ENCODE measurements around the gene ABHD17A.
A peak's percentile ranks its signal among the peaks of the same experiment; 100 is the strongest.

Gene ABHD17A

GRCh38 chr19:1839658-1840540 is 45.4 kb downstream of the ABHD17A start:
- DNase-seq (ENCODE audit: low read depth, low spot score): no peak
- peak overlapping the region; percentile 32 for H3K9ac ChIP-seq (ENCODE audit: insufficient read length, low read depth)

GRCh38 chr19:1837625-1838105 is 47.6 kb downstream of the ABHD17A start:
- Histone ChIP-seq H3K4me1 (ENCODE audit: insufficient read depth, insufficient read length) (peaks cover 40% of the 10 kb centered on the region), H3K36me3 (ENCODE audit: insufficient read depth, insufficient read length, low read length) (peaks cover 58% of the 10 kb centered on the region), H3K9me3 (ENCODE audit: insufficient read depth, low read length) (no peaks in the 10 kb centered on the region), H3K9ac (ENCODE audit: insufficient read length, low read depth) (peak overlapping the region; percentile 50), H3K27me3 (ENCODE audit: insufficient read depth, insufficient read length) (no peaks in the 10 kb centered on the region), H3K4me3 (ENCODE audit: insufficient read length, low read depth) (no peak overlapping the region)
- TF ChIP-seq SUZ12 (IDR thresholded peaks at IDR 0.05; ENCODE audit: extremely low read depth, insufficient read depth, insufficient read length) (no peak), ZNF274 (IDR thresholded peaks at IDR 0.05; ENCODE audit: low read depth, low read length) (no peak), YY1 (IDR thresholded peaks at IDR 0.05; ENCODE audit: insufficient read depth, insufficient read length) (no peak)
- no peak for DNase-seq (ENCODE audit: low read depth, low spot score)

More at GRCh38 chr19:1839658-1840540, 45.4 kb downstream of the ABHD17A start:
- Histone ChIP-seq H3K27me3 (ENCODE audit: insufficient read depth, insufficient read length) (no peaks in the 10 kb centered on the region), H3K4me3 (ENCODE audit: insufficient read length, low read depth) (no peak overlapping the region), H3K9me3 (ENCODE audit: insufficient read depth, low read length) (no peaks in the 10 kb centered on the region), H3K36me3 (ENCODE audit: insufficient read depth, insufficient read length, low read length) (peaks cover 59% of the 10 kb centered on the region), H3K4me1 (ENCODE audit: insufficient read depth, insufficient read length) (peaks cover 34% of the 10 kb centered on the region)
- no peak for TF ChIP-seq YY1 (IDR thresholded peaks at IDR 0.05; ENCODE audit: insufficient read depth, insufficient read length)

- Histone ChIP-seq H3K36me3 (ENCODE audit: insufficient read depth, insufficient read length, low read length) (peaks cover 59% of the 10 kb centered on the region), H3K4me1 (ENCODE audit: insufficient read depth, insufficient read length) (peaks cover 41% of the 10 kb centered on the region), H3K27me3 (ENCODE audit: insufficient read depth, insufficient read length) (no peaks in the 10 kb centered on the region), H3K9me3 (ENCODE audit: insufficient read depth, low read length) (no peaks in the 10 kb centered on the region), H3K4me3 (ENCODE audit: insufficient read length, low read depth) (no peak overlapping the region), H3K9ac (ENCODE audit: insufficient read length, low read depth) (no peak overlapping the region)
- no peak for DNase-seq (ENCODE audit: low read depth, low spot score)
- TF ChIP-seq ZNF274 (IDR thresholded peaks at IDR 0.05; ENCODE audit: low read depth, low read length) (no peak), SUZ12 (IDR thresholded peaks at IDR 0.05; ENCODE audit: extremely low read depth, insufficient read depth, insufficient read length) (no peak), YY1 (IDR thresholded peaks at IDR 0.05; ENCODE audit: insufficient read depth, insufficient read length) (no peak)
Observed at GRCh38 chr19:1837222-1837565, 48.1 kb downstream of the ABHD17A start.

- Histone ChIP-seq H3K27me3 (ENCODE audit: insufficient read depth, insufficient read length) (no peaks in the 10 kb centered on the region), H3K36me3 (ENCODE audit: insufficient read depth, insufficient read length, low read length) (peaks cover 63% of the 10 kb centered on the region), H3K4me3 (ENCODE audit: insufficient read length, low read depth) (no peak overlapping the region), H3K9ac (ENCODE audit: insufficient read length, low read depth) (no peak overlapping the region), H3K4me1 (ENCODE audit: insufficient read depth, insufficient read length) (peaks cover 44% of the 10 kb centered on the region), H3K9me3 (ENCODE audit: insufficient read depth, low read length) (no peaks in the 10 kb centered on the region)
- TF ChIP-seq ZNF274 (IDR thresholded peaks at IDR 0.05; ENCODE audit: low read depth, low read length): no peak
- TF ChIP-seq YY1 (IDR thresholded peaks at IDR 0.05; ENCODE audit: insufficient read depth, insufficient read length): no peak
- TF ChIP-seq SUZ12 (IDR thresholded peaks at IDR 0.05; ENCODE audit: extremely low read depth, insufficient read depth, insufficient read length): no peak
- no peak for DNase-seq (ENCODE audit: low read depth, low spot score)
Observed at GRCh38 chr19:1836458-1837221, 48.7 kb downstream of the ABHD17A start.

- Histone ChIP-seq H3K9me3 (ENCODE audit: insufficient read depth, low read length) (no peaks in the 10 kb centered on the region), H3K9ac (ENCODE audit: insufficient read length, low read depth) (peak overlapping the region; percentile 36), H3K27me3 (ENCODE audit: insufficient read depth, insufficient read length) (no peaks in the 10 kb centered on the region), H3K4me3 (ENCODE audit: insufficient read length, low read depth) (no peak overlapping the region), H3K36me3 (ENCODE audit: insufficient read depth, insufficient read length, low read length) (peaks cover 61% of the 10 kb centered on the region), H3K4me1 (ENCODE audit: insufficient read depth, insufficient read length) (peaks cover 34% of the 10 kb centered on the region)
- no peak for TF ChIP-seq YY1 (IDR thresholded peaks at IDR 0.05; ENCODE audit: insufficient read depth, insufficient read length)
- no peak for TF ChIP-seq ZNF274 (IDR thresholded peaks at IDR 0.05; ENCODE audit: low read depth, low read length)
- TF ChIP-seq SUZ12 (IDR thresholded peaks at IDR 0.05; ENCODE audit: extremely low read depth, insufficient read depth, insufficient read length): no peak
- no peak for DNase-seq (ENCODE audit: low read depth, low spot score)
Observed at GRCh38 chr19:1833540-1833939, 51.8 kb downstream of the ABHD17A start.

GRCh38 chr19:1832046-1832663 is 53.1 kb downstream of the ABHD17A start:
- TF ChIP-seq YY1 (IDR thresholded peaks at IDR 0.05; ENCODE audit: insufficient read depth, insufficient read length): no peak
- no peak for TF ChIP-seq SUZ12 (IDR thresholded peaks at IDR 0.05; ENCODE audit: extremely low read depth, insufficient read depth, insufficient read length)
- no peak for TF ChIP-seq ZNF274 (IDR thresholded peaks at IDR 0.05; ENCODE audit: low read depth, low read length)
- no peaks in the 10 kb centered on the region for H3K9me3 ChIP-seq (ENCODE audit: insufficient read depth, low read length)
- no peaks in the 10 kb centered on the region for H3K27me3 ChIP-seq (ENCODE audit: insufficient read depth, insufficient read length)
- H3K4me1 ChIP-seq (ENCODE audit: insufficient read depth, insufficient read length): peaks cover 27% of the 10 kb centered on the region
- no peak for DNase-seq (ENCODE audit: low read depth, low spot score)
- no peak overlapping the region for H3K9ac ChIP-seq (ENCODE audit: insufficient read length, low read depth)
- H3K36me3 ChIP-seq (ENCODE audit: insufficient read depth, insufficient read length, low read length): peaks cover 69% of the 10 kb centered on the region
- H3K4me3 ChIP-seq (ENCODE audit: insufficient read length, low read depth): no peak overlapping the region

GRCh38 chr19:1830978-1831377 is 54.3 kb downstream of the ABHD17A start:
- no peak for TF ChIP-seq ZNF274 (IDR thresholded peaks at IDR 0.05; ENCODE audit: low read depth, low read length)
- no peak for TF ChIP-seq SUZ12 (IDR thresholded peaks at IDR 0.05; ENCODE audit: extremely low read depth, insufficient read depth, insufficient read length)
- no peak for TF ChIP-seq YY1 (IDR thresholded peaks at IDR 0.05; ENCODE audit: insufficient read depth, insufficient read length)
- peaks cover 29% of the 10 kb centered on the region for H3K4me1 ChIP-seq (ENCODE audit: insufficient read depth, insufficient read length)
- H3K4me3 ChIP-seq (ENCODE audit: insufficient read length, low read depth): no peak overlapping the region
- H3K9ac ChIP-seq (ENCODE audit: insufficient read length, low read depth): no peak overlapping the region
- H3K27me3 ChIP-seq (ENCODE audit: insufficient read depth, insufficient read length): no peaks in the 10 kb centered on the region
- H3K9me3 ChIP-seq (ENCODE audit: insufficient read depth, low read length): no peaks in the 10 kb centered on the region
- H3K36me3 ChIP-seq (ENCODE audit: insufficient read depth, insufficient read length, low read length): peaks cover 65% of the 10 kb centered on the region
- no peak for DNase-seq (ENCODE audit: low read depth, low spot score)
